Large intestine (tissue), 3 donors: ENCODE results near the gene MYO1B. TPM values are rescaled to one million over a fixed set of nuclear protein-coding genes. Genes with fewer than 3 reads are reported as not detected.

Experiments
- DNase-seq, 2 donors: peaks; one replicate each; pipeline versions ENCODE4 v3.0.0 to v3.0.0-alpha.2; 2013
- H3K27ac ChIP-seq: one replicate; pipeline ENCODE4 v1.5.1; 2013; ENCODE audit warnings: low read length
- H3K27me3 ChIP-seq: 2 replicates; pipeline ENCODE4 v1.6.1; 2013; ENCODE audit warnings: low read length; ENCODE audit not compliant: control insufficient read depth, insufficient read depth
- H3K36me3 ChIP-seq: 2 replicates; pipeline ENCODE4 v1.6.1; 2013; ENCODE audit warnings: low read length; ENCODE audit not compliant: control insufficient read depth, insufficient read depth
- H3K4me1 ChIP-seq: one replicate; pipeline ENCODE4 v1.6.1; 2013; ENCODE audit warnings: low read length; ENCODE audit not compliant: control insufficient read depth, insufficient read depth
- H3K4me3 ChIP-seq: one replicate; pipeline ENCODE4 v1.5.1; 2013; ENCODE audit warnings: low read length
- H3K9me3 ChIP-seq: one replicate; pipeline ENCODE4 v1.6.1; 2013; ENCODE audit warnings: mild to moderate bottlenecking, low read depth, low read length, moderate library complexity; ENCODE audit not compliant: control insufficient read depth
- WGBS: methylation state at CpG from one replicate; pipeline ENCODE4 v1.1.5; 2013; ENCODE audit warnings: low lambda C conversion rate; ENCODE audit not compliant: insufficient coverage; 5-methylcytosine and 5-hydroxymethylcytosine counted together
- polyA plus RNA-seq: library from polyadenylated mRNA; unstranded; fragments of 120-200 nt; gene quantifications from one replicate; pipeline ENCODE4 v1.2.1, GENCODE V29; 2013

The MYO1B gene
- polyA plus RNA-seq, 1 donor, result 37.9 TPM

DNA sequence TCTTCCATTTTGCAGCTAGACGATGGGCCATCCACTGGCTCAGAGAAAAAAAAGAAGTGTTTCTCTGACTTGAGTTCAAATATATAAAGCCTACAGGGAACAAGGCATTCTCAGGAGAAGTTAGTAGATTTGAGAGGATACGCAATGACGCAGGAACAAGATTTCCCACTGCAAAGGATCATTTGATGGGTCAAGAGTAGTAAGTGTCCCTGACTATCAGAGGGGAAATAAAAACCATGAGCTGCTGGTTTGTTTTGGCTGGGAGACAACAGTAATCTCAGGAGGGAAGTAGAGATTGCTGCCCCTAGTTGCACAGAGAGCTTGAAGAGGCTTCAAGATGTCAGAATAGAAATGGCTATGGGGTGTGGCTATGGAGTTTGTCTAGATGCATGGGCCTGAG lies 22.3 kb upstream of the MYO1B start:
- no peak for DNase-seq
- 100% methylated on average over 3 of the region's 3 CpGs for WGBS
- H3K4me3 ChIP-seq, result no peak overlapping the region
- no peak overlapping the region for H3K27ac ChIP-seq
- no peaks in the 10 kb centered on the region for H3K4me1 ChIP-seq
- H3K9me3 ChIP-seq, result no peaks in the 10 kb centered on the region
- H3K27me3 ChIP-seq, result no peaks in the 10 kb centered on the region
- no peaks in the 10 kb centered on the region for H3K36me3 ChIP-seq

DNA sequence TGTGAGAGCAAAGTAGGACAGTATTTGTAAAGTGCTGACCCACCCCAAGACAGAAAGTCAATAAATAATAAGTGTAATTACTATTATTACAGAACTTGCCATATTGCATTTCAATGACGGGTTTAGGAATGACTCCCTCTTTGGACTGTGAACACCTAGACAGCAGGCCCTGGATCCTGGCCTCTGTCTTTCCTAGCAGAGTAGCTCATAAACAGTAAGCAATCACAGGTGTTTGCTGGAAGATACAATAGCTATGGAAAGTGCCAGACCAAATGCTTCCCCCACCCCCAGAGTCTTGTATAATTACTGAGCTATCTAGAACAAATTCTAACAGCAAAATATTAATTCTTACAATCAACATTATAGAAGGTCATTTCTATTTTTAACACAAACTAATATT lies 20.1 kb upstream of the MYO1B start:
- Histone ChIP-seq H3K9me3 (no peaks in the 10 kb centered on the region), H3K36me3 (no peaks in the 10 kb centered on the region), H3K27me3 (no peaks in the 10 kb centered on the region), H3K4me1 (no peaks in the 10 kb centered on the region), H3K4me3 (no peak overlapping the region), H3K27ac (no peak overlapping the region)
- DNase-seq, result no peak
- no CpG with 5 or more reads among the region's 1 CpG for WGBS

DNA sequence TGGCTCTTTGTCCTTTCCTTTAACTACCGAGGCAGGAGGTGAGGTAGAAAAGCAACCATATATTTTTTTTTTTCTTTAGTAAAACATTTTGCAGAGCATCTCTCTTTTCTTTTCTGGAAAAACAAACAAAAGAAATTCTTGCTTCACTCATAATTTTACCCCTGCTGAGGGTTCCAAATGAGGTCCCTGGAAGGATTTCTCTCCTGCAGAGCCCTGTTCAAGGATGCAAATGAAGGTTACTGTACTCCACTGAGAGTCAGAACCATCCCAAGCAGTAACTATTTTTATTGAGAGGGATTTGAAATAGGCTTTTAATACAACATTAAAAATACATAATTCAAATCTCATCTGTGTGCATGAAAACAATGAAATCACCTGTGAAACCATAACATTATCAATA lies 19.5 kb upstream of the MYO1B start:
- no peaks in the 10 kb centered on the region for H3K9me3 ChIP-seq
- no peaks in the 10 kb centered on the region for H3K27me3 ChIP-seq
- H3K4me3 ChIP-seq, result no peak overlapping the region
- no peak overlapping the region for H3K27ac ChIP-seq
- no peaks in the 10 kb centered on the region for H3K36me3 ChIP-seq
- WGBS, result no CpG with 5 or more reads among the region's 1 CpG
- no peak for DNase-seq
- H3K4me1 ChIP-seq, result no peaks in the 10 kb centered on the region

DNA sequence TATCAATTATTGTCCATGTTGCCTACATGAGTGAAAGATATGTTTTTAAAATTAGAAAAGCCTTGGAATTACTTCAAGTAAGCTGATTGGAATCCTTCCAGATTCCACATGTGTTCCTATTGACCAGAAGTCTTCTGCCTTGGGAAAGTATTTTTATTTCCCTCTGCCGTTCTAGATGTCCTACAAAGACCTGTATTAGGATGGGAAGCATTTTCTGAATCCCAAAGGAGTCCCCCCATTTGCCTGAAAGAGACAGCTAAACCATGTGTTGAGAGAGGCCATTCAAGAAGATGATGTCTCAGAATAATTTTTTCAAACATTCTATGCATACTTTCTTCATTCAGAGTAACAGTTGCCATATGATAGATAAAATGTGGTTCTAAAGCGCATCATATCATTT lies 19.0 kb upstream of the MYO1B start:
- WGBS, result 100% methylated on average over 1 of the region's 2 CpGs
- no peaks in the 10 kb centered on the region for H3K9me3 ChIP-seq
- H3K27ac ChIP-seq, result no peak overlapping the region
- no peak for DNase-seq
- H3K27me3 ChIP-seq, result no peaks in the 10 kb centered on the region
- no peaks in the 10 kb centered on the region for H3K4me1 ChIP-seq
- no peaks in the 10 kb centered on the region for H3K36me3 ChIP-seq
- H3K4me3 ChIP-seq, result no peak overlapping the region

DNA sequence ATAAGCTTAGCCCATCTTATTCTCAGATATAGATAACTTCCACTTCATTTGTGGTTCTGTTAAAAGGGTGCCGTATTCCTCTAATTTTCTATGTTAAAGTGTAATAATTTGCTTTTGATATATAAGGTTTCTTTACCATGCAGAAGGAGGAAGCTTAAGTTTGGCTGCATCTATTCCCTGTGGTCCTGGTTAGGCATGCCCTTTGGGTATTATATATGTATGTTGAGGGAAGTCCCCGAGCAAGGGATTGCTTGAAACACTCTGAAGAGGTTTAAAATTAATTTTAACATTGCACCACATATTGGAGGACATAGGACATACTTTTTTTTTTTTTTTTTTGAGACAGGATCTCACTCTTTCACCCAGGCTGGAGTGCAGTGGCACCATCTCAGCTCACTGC lies 16.9 kb upstream of the MYO1B start:
- Histone ChIP-seq H3K27me3 (no peaks in the 10 kb centered on the region), H3K36me3 (no peaks in the 10 kb centered on the region), H3K4me1 (no peaks in the 10 kb centered on the region), H3K9me3 (no peaks in the 10 kb centered on the region), H3K27ac (no peak overlapping the region), H3K4me3 (no peak overlapping the region)
- no peak for DNase-seq
- 100% methylated on average over 1 of the region's 2 CpGs for WGBS

DNA sequence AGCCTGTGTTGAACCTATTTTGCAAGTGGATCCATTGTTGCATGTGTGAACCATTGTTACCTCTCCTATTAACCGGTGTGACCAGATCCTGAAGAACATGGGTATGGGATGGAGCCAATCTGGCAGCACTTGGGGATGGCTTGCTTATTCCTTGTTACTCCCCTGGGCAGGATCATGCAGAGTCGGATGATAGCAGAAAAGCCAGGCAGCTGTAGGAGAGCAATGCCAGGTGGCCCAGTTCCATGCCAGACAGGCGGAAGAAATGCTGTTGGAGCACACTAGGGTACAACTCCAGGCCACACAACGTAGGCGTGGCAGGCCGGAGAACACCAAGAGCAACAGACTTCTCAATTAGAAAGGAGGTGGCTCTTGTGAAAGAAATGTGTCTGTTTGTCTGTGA lies 16.3 kb upstream of the MYO1B start:
- Histone ChIP-seq H3K27ac (no peak overlapping the region), H3K9me3 (no peaks in the 10 kb centered on the region), H3K4me3 (no peak overlapping the region), H3K36me3 (no peaks in the 10 kb centered on the region), H3K27me3 (no peaks in the 10 kb centered on the region), H3K4me1 (no peaks in the 10 kb centered on the region)
- no peak for DNase-seq
- no CpG with 5 or more reads among the region's 6 CpGs for WGBS

DNA sequence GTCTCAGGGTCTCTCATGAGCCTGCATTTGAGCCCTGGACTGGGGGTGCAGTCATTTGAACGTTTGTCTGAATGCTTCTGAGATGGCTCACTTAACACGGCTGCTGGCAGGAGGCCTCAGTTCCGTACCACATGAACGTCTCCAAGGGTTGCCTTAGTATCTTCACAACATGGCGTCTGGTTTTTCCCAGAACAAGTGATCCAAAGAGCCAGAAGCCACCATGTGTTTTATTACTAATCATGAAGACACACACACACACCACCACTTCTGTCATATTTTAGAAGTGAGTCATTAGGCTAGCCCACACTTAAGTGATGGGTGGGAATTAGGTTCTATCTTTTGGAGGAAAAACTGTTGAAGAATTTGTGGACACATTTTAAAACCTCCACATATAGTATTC lies 15.0 kb upstream of the MYO1B start:
- WGBS, result no CpG with 5 or more reads among the region's 5 CpGs
- no peak overlapping the region for H3K27ac ChIP-seq
- H3K4me3 ChIP-seq, result no peak overlapping the region
- no peaks in the 10 kb centered on the region for H3K4me1 ChIP-seq
- no peaks in the 10 kb centered on the region for H3K27me3 ChIP-seq
- no peak for DNase-seq
- no peaks in the 10 kb centered on the region for H3K9me3 ChIP-seq
- no peaks in the 10 kb centered on the region for H3K36me3 ChIP-seq

DNA sequence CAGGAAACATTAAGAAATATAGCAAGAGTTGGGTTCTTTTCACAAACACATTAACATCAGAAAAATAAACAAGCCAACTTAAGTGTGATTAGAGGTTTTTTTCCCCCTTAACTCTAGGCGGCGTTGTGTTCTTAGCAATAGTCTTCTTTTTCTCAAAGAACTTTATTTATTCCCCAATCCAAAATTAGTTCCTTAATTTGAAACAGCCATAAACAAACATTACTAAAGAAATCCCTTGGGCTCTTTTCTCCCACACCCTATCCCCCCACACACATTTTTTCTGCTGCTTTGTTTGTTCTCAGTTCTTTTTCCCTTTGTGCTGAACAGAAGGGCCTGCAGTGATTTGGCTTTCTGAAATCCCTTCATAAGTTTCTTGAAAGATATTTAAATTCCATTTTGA lies 13.2 kb upstream of the MYO1B start:
- DNase-seq, result no peak
- no peak overlapping the region for H3K4me3 ChIP-seq
- H3K36me3 ChIP-seq, result no peaks in the 10 kb centered on the region
- WGBS, result no CpG with 5 or more reads among the region's 2 CpGs
- H3K27me3 ChIP-seq, result no peaks in the 10 kb centered on the region
- no peaks in the 10 kb centered on the region for H3K4me1 ChIP-seq
- H3K9me3 ChIP-seq, result no peaks in the 10 kb centered on the region
- no peak overlapping the region for H3K27ac ChIP-seq

DNA sequence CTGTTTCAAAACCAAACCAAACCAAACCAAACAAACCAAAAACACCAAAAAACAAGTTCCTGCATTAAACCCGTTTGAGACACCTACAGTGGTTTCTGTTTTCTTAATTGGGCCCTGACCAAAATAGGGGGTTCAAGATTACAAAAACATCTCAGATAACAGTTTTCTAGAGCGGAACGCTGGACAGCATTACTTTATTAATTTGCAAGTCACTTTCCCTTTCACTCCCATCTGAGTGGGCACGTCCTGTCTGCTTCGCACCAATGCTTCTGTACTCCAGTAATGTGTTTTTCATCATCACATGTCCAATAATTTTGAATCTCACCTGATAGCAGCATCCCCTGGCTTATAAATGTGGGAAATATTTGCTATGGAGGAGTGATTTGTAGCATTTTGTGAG lies 11.7 kb upstream of the MYO1B start:
- Histone ChIP-seq H3K4me3 (no peak overlapping the region), H3K4me1 (no peaks in the 10 kb centered on the region), H3K36me3 (no peaks in the 10 kb centered on the region), H3K9me3 (no peaks in the 10 kb centered on the region), H3K27ac (no peak overlapping the region), H3K27me3 (no peaks in the 10 kb centered on the region)
- 100% methylated on average over 2 of the region's 5 CpGs for WGBS
- no peak for DNase-seq

DNA sequence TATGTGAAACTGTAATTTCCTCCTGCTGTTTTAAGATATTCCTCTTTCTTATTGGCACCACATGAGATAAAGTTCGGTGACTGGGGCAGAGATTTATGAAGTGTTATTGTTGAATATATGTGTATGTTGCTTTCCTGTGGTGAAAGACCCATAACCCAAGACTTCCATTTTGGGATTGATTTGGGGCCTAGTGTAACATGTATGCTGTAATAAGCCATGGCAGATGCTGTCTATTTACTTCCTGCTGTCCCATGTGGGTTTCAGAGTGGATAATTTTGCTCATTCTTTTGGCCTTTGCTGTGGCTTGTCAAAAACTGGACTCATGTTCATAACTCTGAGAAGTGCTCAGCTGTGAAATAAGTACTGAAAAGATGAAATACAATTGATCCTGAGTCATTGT lies 10.8 kb upstream of the MYO1B start:
- no CpG with 5 or more reads among the region's 1 CpG for WGBS
- Histone ChIP-seq H3K36me3 (no peaks in the 10 kb centered on the region), H3K9me3 (no peaks in the 10 kb centered on the region), H3K27ac (no peak overlapping the region), H3K27me3 (no peaks in the 10 kb centered on the region), H3K4me3 (no peak overlapping the region), H3K4me1 (no peaks in the 10 kb centered on the region)
- DNase-seq, result no peak

DNA sequence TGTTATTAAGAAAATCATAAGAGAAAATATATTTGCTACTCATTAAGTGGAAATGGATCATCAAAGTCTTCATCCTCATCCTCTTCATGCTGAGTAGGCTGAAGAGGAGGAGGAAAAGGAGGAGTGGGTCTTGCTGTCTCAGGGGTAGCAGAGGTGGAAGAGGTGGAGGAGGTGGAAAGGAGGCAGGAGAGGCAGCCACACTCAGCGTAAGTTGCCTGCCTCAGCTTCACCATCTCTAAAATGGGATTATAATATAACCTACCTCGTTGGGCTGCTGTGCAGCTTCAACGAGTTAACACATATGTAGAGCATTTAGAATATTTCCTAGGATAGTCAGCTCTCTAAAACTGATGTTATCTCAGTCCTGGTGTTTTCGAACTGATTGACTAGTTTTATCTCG lies 4.3 kb upstream of the MYO1B start:
- Histone ChIP-seq H3K36me3 (no peaks in the 10 kb centered on the region), H3K4me1 (peaks cover 2% of the 10 kb centered on the region), H3K9me3 (no peaks in the 10 kb centered on the region), H3K4me3 (no peak overlapping the region), H3K27me3 (no peaks in the 10 kb centered on the region), H3K27ac (no peak overlapping the region)
- no CpG with 5 or more reads among the region's 5 CpGs for WGBS
- no peak for DNase-seq
